KMS-11 (cell line): ENCODE results near the gene CLMN.

Experiments
- H2AFZ ChIP-seq: fragments of 200-600 bp; sonication (generic); 2 replicates; pipeline ENCODE4 v1.6.1; 2016; ENCODE audit warnings: antibody characterized with exemption, mixed run types, low read depth
- H3K27ac ChIP-seq: fragments of 200-600 bp; sonication (generic); 2 replicates; pipeline ENCODE4 v1.6.1; 2016; ENCODE audit warnings: mild to moderate bottlenecking, mixed run types
- H3K27me3 ChIP-seq: fragments of 200-600 bp; sonication (generic); 2 replicates; pipeline ENCODE4 v1.6.1; 2017; ENCODE audit warnings: mild to moderate bottlenecking, low read depth, mixed run types, moderate library complexity; ENCODE audit not compliant: insufficient read depth
- H3K36me3 ChIP-seq: fragments of 200-600 bp; sonication (generic); 2 replicates; pipeline ENCODE4 v1.6.1; 2017; ENCODE audit warnings: mild to moderate bottlenecking, mixed run types; ENCODE audit not compliant: insufficient read depth
- H3K4me1 ChIP-seq: fragments of 200-600 bp; sonication (generic); 2 replicates; pipeline ENCODE4 v1.6.1; 2016; ENCODE audit warnings: mild to moderate bottlenecking, low read depth, mixed run types; ENCODE audit not compliant: poor library complexity, severe bottlenecking
- H3K4me2 ChIP-seq: fragments of 200-600 bp; sonication (generic); 2 replicates; pipeline ENCODE4 v1.7.0; 2016; ENCODE audit warnings: mild to moderate bottlenecking, mixed run types
- H3K4me3 ChIP-seq: fragments of 200-600 bp; sonication (generic); IDR thresholded peaks from 2 replicates; pipeline ENCODE4 v1.6.1; 2017; ENCODE audit warnings: low read depth, low read length, mixed read lengths; ENCODE audit not compliant: insufficient read depth
- H3K79me2 ChIP-seq: fragments of 200-600 bp; sonication (generic); 2 replicates; pipeline ENCODE4 v1.6.1; 2016; ENCODE audit warnings: low read depth, mixed run types; ENCODE audit not compliant: insufficient read depth
- H3K9ac ChIP-seq: fragments of 200-600 bp; sonication (generic); 2 replicates; pipeline ENCODE4 v1.6.1; 2016; ENCODE audit warnings: mild to moderate bottlenecking, mixed run types
- H4K20me1 ChIP-seq: fragments of 200-600 bp; sonication (generic); 2 replicates; pipeline ENCODE4 v1.6.1; 2016; ENCODE audit warnings: mild to moderate bottlenecking, mixed run types; ENCODE audit not compliant: insufficient read depth
- CTCF ChIP-seq: fragments of 200-600 bp; sonication (generic); conservative IDR thresholded peaks from 2 replicates; pipeline ENCODE4 v1.6.1; 2017; ENCODE audit warnings: low read depth, mild to moderate bottlenecking, antibody characterized with exemption, low read length, moderate library complexity, mixed read lengths

CLMN gene

GRCh38 chr14:95215094-95215725 is 104.5 kb downstream of the CLMN start:
- H4K20me1 ChIP-seq, result no peaks in the 10 kb centered on the region
- H3K27ac ChIP-seq, result no peak overlapping the region
- no peak for TF ChIP-seq CTCF
- no peaks in the 10 kb centered on the region for H3K4me1 ChIP-seq
- H3K79me2 ChIP-seq, result no peaks in the 10 kb centered on the region
- no peak overlapping the region for H3K4me2 ChIP-seq
- H3K27me3 ChIP-seq, result no peaks in the 10 kb centered on the region
- H2AFZ ChIP-seq, result no peak overlapping the region
- no peak overlapping the region for H3K4me3 ChIP-seq
- H3K36me3 ChIP-seq, result no peaks in the 10 kb centered on the region
- no peak overlapping the region for H3K9ac ChIP-seq

- no peaks in the 10 kb centered on the region for H3K79me2 ChIP-seq
- no peaks in the 10 kb centered on the region for H3K27me3 ChIP-seq
- no peak for TF ChIP-seq CTCF
- no peaks in the 10 kb centered on the region for H3K36me3 ChIP-seq
- no peak overlapping the region for H3K9ac ChIP-seq
- no peak overlapping the region for H2AFZ ChIP-seq
- H4K20me1 ChIP-seq, result no peaks in the 10 kb centered on the region
- H3K4me1 ChIP-seq, result no peaks in the 10 kb centered on the region
- H3K4me2 ChIP-seq, result no peak overlapping the region
- no peak overlapping the region for H3K4me3 ChIP-seq
- no peak overlapping the region for H3K27ac ChIP-seq
Observed at GRCh38 chr14:95213774-95214173, 105.9 kb downstream of the CLMN start.

- Histone ChIP-seq H3K27me3 (no peaks in the 10 kb centered on the region), H4K20me1 (no peaks in the 10 kb centered on the region), H3K4me3 (no peak overlapping the region), H3K27ac (no peak overlapping the region), H3K9ac (no peak overlapping the region), H3K79me2 (no peaks in the 10 kb centered on the region), H2AFZ (no peak overlapping the region), H3K4me2 (no peak overlapping the region), H3K4me1 (no peaks in the 10 kb centered on the region), H3K36me3 (no peaks in the 10 kb centered on the region)
- TF ChIP-seq CTCF, result no peak
Observed at GRCh38 chr14:95211721-95212504, 107.8 kb downstream of the CLMN start.

- H3K4me2 ChIP-seq, result no peak overlapping the region
Observed at GRCh38 chr14:95210699-95211098, 109.0 kb downstream of the CLMN start.

More at GRCh38 chr14:95210699-95211098, 109.0 kb downstream of the CLMN start:
- Histone ChIP-seq H3K27ac (no peak overlapping the region), H3K27me3 (no peaks in the 10 kb centered on the region), H4K20me1 (no peaks in the 10 kb centered on the region), H3K36me3 (no peaks in the 10 kb centered on the region), H3K4me3 (no peak overlapping the region), H3K4me1 (no peaks in the 10 kb centered on the region), H3K9ac (no peak overlapping the region), H3K79me2 (no peaks in the 10 kb centered on the region), H2AFZ (no peak overlapping the region)
- no peak for TF ChIP-seq CTCF
